HG03520 (cell line): ENCODE results near the gene RRP1B.
"Not testable (repeated sequence)": the region's sequence is repeated elsewhere in the genome, so short reads cannot be mapped to it uniquely, and the experiment has no call there.

Source experiments
- ATAC-seq: cut with Tn5 transposase; IDR thresholded peaks from one replicate; pipeline ENCODE4 v1.9.1; 2021; ENCODE audit warnings: mild to moderate bottlenecking, moderate library complexity; ENCODE audit not compliant: unreplicated experiment

Gene RRP1B

GRCh38 chr21:43667191-43667904, 8.0 kb downstream of the RRP1B start:
- ATAC-seq: no peak

- ATAC-seq: no peak
Observed at GRCh38 chr21:43669828-43670605, 10.7 kb downstream of the RRP1B start.

GRCh38 chr21:43675871-43676270, 16.5 kb downstream of the RRP1B start:
- ATAC-seq: no peak

GRCh38 chr21:43676391-43676790, 17.0 kb downstream of the RRP1B start:
- ATAC-seq: no peak

GRCh38 chr21:43679951-43680350, 20.6 kb downstream of the RRP1B start:
- ATAC-seq: no peak

- not testable (repeated sequence) for ATAC-seq
Observed at GRCh38 chr21:43680421-43680820, 21.1 kb downstream of the RRP1B start.

- no peak for ATAC-seq
Observed at GRCh38 chr21:43681650-43682049, 22.3 kb downstream of the RRP1B start.

- ATAC-seq: no peak
Observed at GRCh38 chr21:43684424-43684823, 25.1 kb downstream of the RRP1B start.

GRCh38 chr21:43686811-43687565, 27.6 kb downstream of the RRP1B start:
- ATAC-seq: no peak

GRCh38 chr21:43687566-43688399, 28.4 kb downstream of the RRP1B start:
- ATAC-seq: no peak

- no peak for ATAC-seq
Observed at GRCh38 chr21:43688906-43689305, 29.5 kb downstream of the RRP1B start.

- no peak for ATAC-seq
Observed at GRCh38 chr21:43689556-43690337, 30.4 kb downstream of the RRP1B start.

- ATAC-seq: no peak
Observed at GRCh38 chr21:43690346-43690745, 31.0 kb downstream of the RRP1B start.

GRCh38 chr21:43691086-43691795, 31.9 kb downstream of the RRP1B start:
- ATAC-seq: no peak

- no peak for ATAC-seq
Observed at GRCh38 chr21:43691801-43692200, 32.4 kb downstream of the RRP1B start.

GRCh38 chr21:43692949-43693348, 33.6 kb downstream of the RRP1B start:
- no peak for ATAC-seq

GRCh38 chr21:43693981-43694380, 34.6 kb downstream of the RRP1B start:
- ATAC-seq: no peak

GRCh38 chr21:43694437-43695079, 35.2 kb downstream of the RRP1B start:
- ATAC-seq: no peak

GRCh38 chr21:43696214-43696613, 36.9 kb downstream of the RRP1B start:
- ATAC-seq: no peak
